RWPE2 (cell line): ENCODE data around the gene LRP11.
A peak's percentile ranks its signal among the peaks of the same experiment; 100 is the strongest.
"Not testable (repeated sequence)": the region's sequence is repeated elsewhere in the genome, so short reads cannot be mapped to it uniquely, and the experiment has no call there.

Source experiments
- ATAC-seq: fragments of 200-7000 bp; cut with Tn5 transposase; 3 replicates; pipeline ENCODE4 v1.9.1; 2021; ENCODE audit warnings: low read depth
- DNase-seq: peaks from one replicate; pipeline ENCODE4 v3.0.0-alpha.2; 2020; ENCODE audit warnings: low spot score
- H3K27ac ChIP-seq: fragments of 450-650 bp; 2 replicates; pipeline ENCODE4 v1.5.1; 2017; ENCODE audit warnings: mild to moderate bottlenecking; ENCODE audit not compliant: poor library complexity, severe bottlenecking
- H3K27me3 ChIP-seq: fragments of 250-450 bp; sonication (Bioruptor Pico); 2 replicates; pipeline ENCODE4 v1.5.1; 2021; ENCODE audit warnings: mild to moderate bottlenecking, moderate library complexity; ENCODE audit not compliant: insufficient read depth, poor library complexity, severe bottlenecking
- H3K36me3 ChIP-seq: fragments of 250-450 bp; sonication (Bioruptor Pico); 2 replicates; pipeline ENCODE4 v1.5.1; 2020; ENCODE audit warnings: low read depth, mild to moderate bottlenecking, moderate library complexity
- H3K4me1 ChIP-seq: fragments of 250-450 bp; sonication (Bioruptor Pico); 2 replicates; pipeline ENCODE4 v1.5.1; 2021; ENCODE audit warnings: mild to moderate bottlenecking, moderate library complexity; ENCODE audit not compliant: insufficient read depth, poor library complexity, severe bottlenecking
- H3K4me3 ChIP-seq: fragments of 250-450 bp; sonication (Bioruptor Pico); 2 replicates; pipeline ENCODE4 v1.5.1; 2021; ENCODE audit warnings: mild to moderate bottlenecking, moderate library complexity; ENCODE audit not compliant: severe bottlenecking
- H3K9me3 ChIP-seq: fragments of 250-450 bp; sonication (Bioruptor Pico); 2 replicates; pipeline ENCODE4 v1.5.1; 2021; ENCODE audit warnings: mild to moderate bottlenecking, moderate library complexity; ENCODE audit not compliant: severe bottlenecking
- TF ChIP-seq, protein P1 (sequence below): fragments of 450-650 bp; IDR thresholded peaks from one replicate; pipeline ENCODE4 v1.5.1; 2017; ENCODE audit warnings: mild to moderate bottlenecking, moderate library complexity; ENCODE audit not compliant: poor library complexity, severe bottlenecking

LRP11 gene, protein sequence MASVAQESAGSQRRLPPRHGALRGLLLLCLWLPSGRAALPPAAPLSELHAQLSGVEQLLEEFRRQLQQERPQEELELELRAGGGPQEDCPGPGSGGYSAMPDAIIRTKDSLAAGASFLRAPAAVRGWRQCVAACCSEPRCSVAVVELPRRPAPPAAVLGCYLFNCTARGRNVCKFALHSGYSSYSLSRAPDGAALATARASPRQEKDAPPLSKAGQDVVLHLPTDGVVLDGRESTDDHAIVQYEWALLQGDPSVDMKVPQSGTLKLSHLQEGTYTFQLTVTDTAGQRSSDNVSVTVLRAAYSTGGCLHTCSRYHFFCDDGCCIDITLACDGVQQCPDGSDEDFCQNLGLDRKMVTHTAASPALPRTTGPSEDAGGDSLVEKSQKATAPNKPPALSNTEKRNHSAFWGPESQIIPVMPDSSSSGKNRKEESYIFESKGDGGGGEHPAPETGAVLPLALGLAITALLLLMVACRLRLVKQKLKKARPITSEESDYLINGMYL

DNA sequence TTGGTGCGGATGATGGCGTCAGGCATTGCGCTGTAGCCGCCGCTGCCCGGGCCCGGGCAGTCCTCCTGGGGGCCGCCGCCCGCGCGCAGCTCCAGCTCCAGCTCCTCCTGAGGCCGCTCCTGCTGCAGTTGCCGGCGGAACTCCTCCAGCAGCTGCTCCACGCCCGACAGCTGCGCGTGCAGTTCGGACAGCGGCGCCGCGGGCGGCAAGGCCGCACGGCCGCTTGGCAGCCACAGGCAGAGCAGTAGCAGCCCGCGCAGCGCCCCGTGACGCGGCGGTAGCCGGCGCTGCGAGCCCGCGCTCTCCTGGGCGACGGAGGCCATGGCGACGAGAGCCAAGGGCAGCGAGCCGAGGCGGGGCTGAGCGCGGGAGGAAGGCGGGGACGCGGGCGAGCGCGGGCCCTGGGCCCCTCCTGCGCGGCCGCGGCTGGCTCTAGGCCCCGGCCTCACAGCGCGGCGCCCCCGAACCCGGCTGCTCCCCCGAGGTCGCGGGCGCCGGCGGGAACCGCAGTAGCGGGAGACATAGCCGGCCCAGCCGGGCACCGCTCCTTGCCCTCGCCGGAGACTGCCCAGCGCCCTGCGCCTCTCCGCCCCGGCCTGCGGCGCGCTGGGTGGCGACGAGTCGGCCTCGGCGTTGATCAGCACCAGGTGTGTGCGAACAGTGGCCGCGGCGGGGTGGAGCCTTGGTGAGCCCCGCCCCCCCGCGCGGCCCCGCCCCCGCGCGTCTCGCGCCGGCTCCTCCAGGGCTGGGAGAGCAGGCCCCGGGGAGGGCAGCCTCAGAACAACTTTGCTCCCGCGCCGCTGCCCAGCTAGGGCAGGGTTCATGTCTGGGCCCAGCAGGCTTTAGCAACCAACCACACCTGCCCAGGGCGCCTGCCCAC is at the start of gene LRP11:
Gene LRP11, minus strand, starts transcription at position 662 of the 880 bp plus-strand sequence. Its CDS starts 339 bp downstream, at position 323.
- TF ChIP-seq, protein P1, sequence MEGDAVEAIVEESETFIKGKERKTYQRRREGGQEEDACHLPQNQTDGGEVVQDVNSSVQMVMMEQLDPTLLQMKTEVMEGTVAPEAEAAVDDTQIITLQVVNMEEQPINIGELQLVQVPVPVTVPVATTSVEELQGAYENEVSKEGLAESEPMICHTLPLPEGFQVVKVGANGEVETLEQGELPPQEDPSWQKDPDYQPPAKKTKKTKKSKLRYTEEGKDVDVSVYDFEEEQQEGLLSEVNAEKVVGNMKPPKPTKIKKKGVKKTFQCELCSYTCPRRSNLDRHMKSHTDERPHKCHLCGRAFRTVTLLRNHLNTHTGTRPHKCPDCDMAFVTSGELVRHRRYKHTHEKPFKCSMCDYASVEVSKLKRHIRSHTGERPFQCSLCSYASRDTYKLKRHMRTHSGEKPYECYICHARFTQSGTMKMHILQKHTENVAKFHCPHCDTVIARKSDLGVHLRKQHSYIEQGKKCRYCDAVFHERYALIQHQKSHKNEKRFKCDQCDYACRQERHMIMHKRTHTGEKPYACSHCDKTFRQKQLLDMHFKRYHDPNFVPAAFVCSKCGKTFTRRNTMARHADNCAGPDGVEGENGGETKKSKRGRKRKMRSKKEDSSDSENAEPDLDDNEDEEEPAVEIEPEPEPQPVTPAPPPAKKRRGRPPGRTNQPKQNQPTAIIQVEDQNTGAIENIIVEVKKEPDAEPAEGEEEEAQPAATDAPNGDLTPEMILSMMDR = no peak
- peak within 1 kb of the TSS; percentile 52 for H3K4me3 ChIP-seq
- peak within 1 kb of the TSS; percentile 87 for H3K27ac ChIP-seq
- no peaks in the 10 kb centered on the region for H3K9me3 ChIP-seq
- H3K4me1 ChIP-seq = peaks cover 36% of the 10 kb centered on the region
- no peaks in the 10 kb centered on the region for H3K27me3 ChIP-seq
- peaks cover 10% of the 10 kb centered on the region for H3K36me3 ChIP-seq
- peak; percentile 86 for DNase-seq
- peak; percentile 72 for ATAC-seq

DNA sequence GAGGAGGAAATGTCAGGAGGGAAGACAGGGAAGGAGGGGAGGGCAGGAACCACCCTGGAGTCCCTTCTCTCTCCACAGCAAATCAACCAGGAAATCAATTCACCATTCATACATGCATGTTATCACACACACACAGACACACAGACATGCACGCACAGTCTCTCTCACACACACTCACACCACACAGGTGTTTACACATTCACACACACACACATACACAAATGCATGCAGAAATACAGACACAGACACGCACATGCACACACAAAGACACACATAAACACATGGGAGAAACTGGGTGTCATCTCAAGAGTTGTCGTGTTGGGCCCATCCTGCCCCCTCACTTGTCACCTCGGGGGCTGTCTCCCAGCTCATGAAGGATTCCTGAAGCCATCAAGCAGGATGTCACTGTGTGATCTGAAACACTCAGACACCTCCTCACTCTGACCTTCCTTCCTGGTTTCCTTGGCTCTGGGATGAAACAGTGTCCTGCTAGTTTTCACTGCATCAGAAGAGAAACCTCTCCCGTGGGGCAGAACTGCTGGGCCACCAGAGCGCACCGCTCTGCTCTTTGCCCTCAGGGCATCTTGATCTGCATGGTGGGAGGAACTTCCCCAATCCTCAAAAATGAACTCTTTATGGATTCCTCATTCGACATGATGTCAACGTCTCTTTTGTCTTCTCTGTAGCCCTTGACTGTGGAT is 49.5 kb upstream of the LRP11 start:
- no peaks in the 10 kb centered on the region for H3K36me3 ChIP-seq
- ATAC-seq (no peak), DNase-seq (no peak)
- H3K27ac ChIP-seq = no peak overlapping the region
- peaks cover 3% of the 10 kb centered on the region for H3K9me3 ChIP-seq
- no peak overlapping the region for H3K4me3 ChIP-seq
- H3K4me1 ChIP-seq = no peaks in the 10 kb centered on the region
- TF ChIP-seq, protein P1 = no peak
- no peaks in the 10 kb centered on the region for H3K27me3 ChIP-seq

DNA sequence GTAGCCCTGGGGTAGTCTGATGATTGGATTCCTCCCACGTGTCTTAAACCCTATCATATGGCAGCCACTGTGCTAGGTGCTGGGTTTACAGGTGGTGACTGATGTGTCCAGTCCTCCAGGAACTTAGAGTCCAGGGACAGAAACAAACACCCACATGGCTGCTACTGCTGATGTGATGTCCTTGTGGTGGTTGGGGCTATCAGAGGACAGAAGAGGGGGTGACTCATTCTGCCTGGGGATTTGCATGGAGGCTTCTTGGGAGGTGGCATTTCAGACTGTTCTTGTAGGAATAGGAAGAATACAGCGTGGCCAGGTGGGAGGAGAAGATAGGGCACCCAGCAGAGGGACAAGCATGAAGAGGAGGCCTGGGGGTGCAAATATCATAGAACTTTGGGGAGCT is 48.9 kb upstream of the LRP11 start:
- TF ChIP-seq, protein P1 = no peak

DNA sequence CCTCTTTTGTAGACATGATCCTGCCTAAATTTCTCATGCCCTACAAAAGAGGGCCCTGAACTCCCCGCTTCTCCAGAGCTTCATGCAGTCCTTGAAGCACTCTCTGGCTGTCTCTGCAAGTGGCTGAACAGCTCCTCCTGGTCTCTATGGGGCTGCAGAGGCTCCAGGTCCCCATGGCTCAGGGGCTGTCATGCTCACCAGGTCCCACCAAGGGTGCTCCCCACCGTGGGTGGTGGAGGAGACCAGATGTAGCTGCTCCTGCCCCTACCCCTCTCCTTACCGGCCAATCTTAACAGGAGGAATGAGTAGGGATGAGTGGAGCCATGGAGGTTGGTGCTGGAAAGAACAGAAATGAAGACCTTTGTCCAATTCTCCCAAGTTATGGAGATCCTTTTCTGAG is 48.5 kb upstream of the LRP11 start:
- H3K27ac ChIP-seq, H3K36me3 ChIP-seq, DNase-seq, H3K4me3 ChIP-seq, H3K4me1 ChIP-seq, H3K27me3 ChIP-seq, ATAC-seq: not testable (repeated sequence)
- H3K9me3 ChIP-seq = peaks cover 10% of the 10 kb centered on the region

More for the DNA sequence above, 48.9 kb upstream of the LRP11 start:
- peaks cover 9% of the 10 kb centered on the region for H3K9me3 ChIP-seq
- no peaks in the 10 kb centered on the region for H3K27me3 ChIP-seq
- no peaks in the 10 kb centered on the region for H3K36me3 ChIP-seq
- no peak overlapping the region for H3K4me3 ChIP-seq
- no peaks in the 10 kb centered on the region for H3K4me1 ChIP-seq
- DNase-seq = no peak
- no peak overlapping the region for H3K27ac ChIP-seq
- no peak for ATAC-seq

DNA sequence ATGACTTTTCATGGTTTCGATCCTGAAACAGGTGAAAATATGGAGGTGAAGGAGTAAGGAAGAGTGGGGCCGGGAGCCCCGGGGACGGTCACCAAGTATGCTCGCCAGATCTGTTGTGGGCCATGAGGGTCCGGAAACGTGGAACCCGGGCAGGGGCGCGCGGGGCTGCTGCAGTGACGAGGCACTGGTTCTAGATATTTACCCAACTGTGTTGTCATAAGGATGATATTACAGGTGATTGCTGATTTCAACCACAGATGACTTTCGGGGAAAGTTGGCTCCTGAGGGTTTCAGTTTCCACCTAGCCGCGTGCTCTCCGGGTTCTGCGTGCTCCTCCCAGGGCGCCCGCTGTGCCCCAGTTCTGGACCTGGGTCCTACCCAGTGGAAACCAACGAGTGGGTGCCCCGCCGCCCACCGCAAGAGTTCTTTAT is 46.6 kb upstream of the LRP11 start:
- H3K9me3 ChIP-seq = peaks cover 10% of the 10 kb centered on the region
- ATAC-seq (no peak), DNase-seq (no peak)
- TF ChIP-seq, protein P1 = no peak
- no peaks in the 10 kb centered on the region for H3K36me3 ChIP-seq
- no peak overlapping the region for H3K27ac ChIP-seq
- H3K4me1 ChIP-seq = no peaks in the 10 kb centered on the region
- H3K4me3 ChIP-seq = no peak overlapping the region
- H3K27me3 ChIP-seq = no peaks in the 10 kb centered on the region
